ENCODE results near the gene OR4K2.
"Not testable (repeated sequence)": the region's sequence is repeated elsewhere in the genome, so short reads cannot be mapped to it uniquely, and the experiment has no call there.

DNA sequence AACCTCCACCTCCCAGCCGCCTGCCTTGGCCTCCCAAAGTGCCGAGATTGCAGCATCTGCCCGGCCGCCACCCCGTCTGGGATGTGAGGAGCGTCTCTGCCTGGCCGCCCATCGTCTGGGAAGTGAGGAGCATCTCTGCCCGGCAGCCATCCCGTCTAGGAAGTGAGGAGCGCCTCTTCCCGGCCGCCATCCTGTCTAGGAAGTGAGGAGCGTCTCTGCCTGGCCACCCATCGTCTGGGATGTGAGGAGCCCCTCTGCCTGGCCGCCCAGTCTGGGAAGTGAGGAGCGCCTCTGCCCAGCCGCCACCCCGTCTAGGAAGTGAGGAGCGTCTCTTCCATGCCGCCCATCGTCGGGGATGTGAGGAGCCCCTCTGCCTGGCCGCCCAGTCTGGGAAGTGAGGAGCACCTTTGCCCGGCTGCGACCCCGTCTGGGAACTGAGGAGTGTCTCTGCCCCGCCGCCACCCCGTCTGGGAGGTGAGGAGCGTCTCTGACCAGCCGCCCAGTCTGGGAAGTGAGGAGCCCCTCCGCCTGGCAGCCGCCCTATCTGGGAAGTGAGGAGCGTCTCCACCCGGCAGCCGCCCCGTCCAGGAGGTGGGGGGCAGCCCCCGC lies 8.8 kb upstream of the OR4K2 start:
- TF ChIP-seq EZH2phosphoT487 (IDR thresholded peaks at IDR 0.05; ENCODE audit: insufficient read depth, low read depth); EZH2 (IDR thresholded peaks at IDR 0.05; ENCODE audit: insufficient read depth, poor library complexity, severe bottlenecking): not testable (repeated sequence)

Data from GM23248 (cell line).